K562 (cell line): ENCODE data around the gene C13orf46. TPM values are rescaled to one million over a fixed set of nuclear protein-coding genes. Genes with fewer than 3 reads are reported as not detected.

ENCODE experiments used
- ATAC-seq: fragments of 200-7000 bp; cut with Tn5 transposase; 3 replicates; pipeline ENCODE4 v1.9.1; 2020; ENCODE audit warnings: moderate library complexity
- BruUV-seq: library from RNA; stranded (reverse); fragments of 400-500 nt; replicated peaks from 2 replicates; lab custom pipeline; 2021; lab: Mats Ljungman, UMichigan
- CTCF ChIA-PET: fragments of 300-600 bp; formaldehyde crosslinking; extraction: SDS; loops from one replicate; lab custom pipeline; 2021; ENCODE audit warnings: low intra/inter-chr PET ratio; lab: Yijun Ruan, JAX
- POLR2A ChIA-PET: fragments of 300-600, 350-650 bp; sonication (Branson Sonifier 250); formaldehyde crosslinking; extraction: SDS; loops from one replicate; lab custom pipeline; 2021; ENCODE audit warnings: antibody characterized with exemption, inconsistent platforms; lab: Yijun Ruan, JAX
- DNase-seq, 4 experiments: peaks; one replicate each; pipeline versions ENCODE4 v3.0.0 to v3.0.0-alpha.2; 2011 to 2018; ENCODE audit warnings: low spot score in 3 of 4, mixed read lengths in 3 of 4; ENCODE audit errors: extremely low read depth in 1 of 4
- FAIRE-seq: peaks from 2 replicates; lab custom pipeline; 2011; peaks lifted over from hg19 to GRCh38; lab: Jason Lieb, UNC
- H2AFZ ChIP-seq: 2 replicates; pipeline ENCODE4 v1.6.0; 2011; ENCODE audit warnings: low read depth, low read length, control low read depth, inconsistent platforms
- H3K27ac ChIP-seq: fragments of 200-600 bp; 3 replicates; pipeline ENCODE4 v1.8.0; 2011; ENCODE audit warnings: low read depth, mild to moderate bottlenecking, control low read depth, inconsistent platforms, low read length, moderate library complexity, mixed read lengths; ENCODE audit errors: extremely low read depth
- H3K27me3 ChIP-seq, 2 experiments: fragments of 300-600 bp in 1 of 2; 2 replicates in 1 of 2; 3 replicates in 1 of 2; pipeline versions ENCODE4 v1.6.0 to v1.8.0; 2011; ENCODE audit warnings: inconsistent platforms in 2 of 2, low read length in 2 of 2, mild to moderate bottlenecking in 1 of 2, mixed read lengths in 1 of 2, moderate library complexity in 1 of 2; ENCODE audit not compliant: control insufficient read depth in 2 of 2, insufficient read depth in 2 of 2
- H3K36me3 ChIP-seq: fragments of 300-600 bp; 3 replicates; pipeline ENCODE4 v1.8.0; 2011; ENCODE audit warnings: mild to moderate bottlenecking, low read length, inconsistent platforms; ENCODE audit not compliant: control insufficient read depth, insufficient read depth
- H3K4me1 ChIP-seq, 2 experiments: fragments of 200-600 bp in 1 of 2; replicated peaks in 1 of 2; 2 replicates in 1 of 2; 3 replicates in 1 of 2; pipeline versions ENCODE4 v1.5.1 to v1.8.0; 2011; ENCODE audit warnings: inconsistent platforms in 2 of 2, low read length in 2 of 2, mild to moderate bottlenecking in 1 of 2, mixed read lengths in 1 of 2, moderate library complexity in 1 of 2; ENCODE audit not compliant: control insufficient read depth in 2 of 2, insufficient read depth in 2 of 2
- H3K4me2 ChIP-seq: 2 replicates; pipeline ENCODE4 v1.6.1; 2011; ENCODE audit warnings: low read length, control low read depth, inconsistent platforms, mixed read lengths; ENCODE audit not compliant: insufficient read depth
- H3K4me3 ChIP-seq: fragments of 200-600 bp; sonication (generic), shearing (Covaris generic); 2 replicates; pipeline ENCODE4 v1.5.1; 2016; ENCODE audit warnings: control low read depth, inconsistent platforms
- H3K79me2 ChIP-seq: fragments of 200-600 bp; 3 replicates; pipeline ENCODE4 v1.8.0; 2011; ENCODE audit warnings: low read length, inconsistent platforms; ENCODE audit not compliant: control insufficient read depth, insufficient read depth
- H3K9ac ChIP-seq, 2 experiments: 2 replicates each; pipeline versions ENCODE4 v1.6.0 to v1.6.1; 2011; ENCODE audit warnings: low read depth in 2 of 2, low read length in 2 of 2, control low read depth in 1 of 2, inconsistent platforms in 1 of 2, mild to moderate bottlenecking in 1 of 2, mixed read lengths in 1 of 2; ENCODE audit not compliant: insufficient read depth in 1 of 2
- H3K9me1 ChIP-seq: one replicate; pipeline ENCODE4 v1.6.0; 2011; ENCODE audit warnings: inconsistent platforms, mild to moderate bottlenecking, low read length, moderate library complexity; ENCODE audit not compliant: control insufficient read depth, insufficient read depth
- H3K9me3 ChIP-seq: replicated peaks from 2 replicates; pipeline ENCODE4 v1.5.1; 2011; ENCODE audit warnings: low read depth, low read length, inconsistent platforms; ENCODE audit not compliant: control insufficient read depth, insufficient read depth
- H4K20me1 ChIP-seq: replicated peaks from 2 replicates; pipeline ENCODE4 v1.6.1; 2011; ENCODE audit warnings: low read length, inconsistent platforms, mixed read lengths; ENCODE audit not compliant: control insufficient read depth, insufficient read depth
- BRD9 ChIP-seq: fragments of 450-650 bp; IDR thresholded peaks from 2 replicates; pipeline ENCODE4 v1.6.1; 2018; ENCODE audit warnings: low read depth; ENCODE audit not compliant: partially characterized antibody
- C11orf30 ChIP-seq: fragments of 450-650 bp; IDR thresholded peaks from 2 replicates; pipeline ENCODE4 v1.6.1; 2016; ENCODE audit warnings: low read depth, mild to moderate bottlenecking
- HMG20A ChIP-seq: fragments of 450-650 bp; formaldehyde crosslinking; conservative IDR thresholded peaks from 2 replicates; pipeline ENCODE4 v1.4.0; 2020; ENCODE audit warnings: mild to moderate bottlenecking, mixed read lengths
- LCOR ChIP-seq: sonication (generic); formaldehyde crosslinking; IDR thresholded peaks from 2 replicates; pipeline ENCODE4 v1.8.0; 2022; ENCODE audit warnings: mild to moderate bottlenecking, missing genetic modification reagents
- MEIS2 ChIP-seq: fragments of 450-650 bp; IDR thresholded peaks from 2 replicates; pipeline ENCODE4 v1.6.1; 2014; ENCODE audit warnings: mild to moderate bottlenecking; ENCODE audit not compliant: partially characterized antibody
- RBM15 ChIP-seq: fragments of 200-400 bp; formaldehyde crosslinking; IDR thresholded peaks from 2 replicates; pipeline ENCODE4 v1.6.1; 2018; ENCODE audit warnings: mild to moderate bottlenecking, low read length, moderate library complexity; ENCODE audit not compliant: insufficient read depth
- SLC30A9 ChIP-seq: fragments of 250-450 bp; sonication (Bioruptor Pico); IDR thresholded peaks from 2 replicates; pipeline ENCODE4 v1.8.0; 2022; ENCODE audit warnings: mild to moderate bottlenecking, moderate library complexity
- SNAPC5 ChIP-seq: fragments of 250-450 bp; sonication (Bioruptor Pico); IDR thresholded peaks from 2 replicates; pipeline ENCODE4 v1.8.0; 2021; ENCODE audit warnings: moderate library complexity, mild to moderate bottlenecking, inconsistent platforms
- SP1 ChIP-seq: sonication (generic); formaldehyde crosslinking; IDR thresholded peaks from 2 replicates; pipeline ENCODE4 v1.8.1; 2022; ENCODE audit warnings: mild to moderate bottlenecking, missing genetic modification reagents
- SRSF3 ChIP-seq: fragments of 200-400 bp; formaldehyde crosslinking; IDR thresholded peaks from 2 replicates; pipeline ENCODE4 v1.6.1; 2016; ENCODE audit warnings: mild to moderate bottlenecking, low read length, moderate library complexity; ENCODE audit not compliant: insufficient read depth
- STAT5A ChIP-seq: IDR thresholded peaks from 2 replicates; pipeline ENCODE4 v1.6.1; 2012; ENCODE audit warnings: low read length, inconsistent platforms, borderline replicate concordance
- ZBTB49 ChIP-seq: sonication (generic); formaldehyde crosslinking; IDR thresholded peaks from 2 replicates; pipeline ENCODE4 v1.8.0; 2022; ENCODE audit warnings: missing genetic modification reagents, mild to moderate bottlenecking, borderline replicate concordance
- ZFP36 ChIP-seq: fragments of 150-350 bp; IDR thresholded peaks from 2 replicates; pipeline ENCODE4 v1.6.1; 2018; ENCODE audit warnings: low read length, low read depth; ENCODE audit not compliant: partially characterized antibody
- ZNF140 ChIP-seq: fragments of 250-450 bp; sonication (Bioruptor Pico); IDR thresholded peaks from 2 replicates; pipeline ENCODE4 v1.8.0; 2021; ENCODE audit warnings: moderate library complexity, mild to moderate bottlenecking, inconsistent platforms
- WGBS: fragments of 100-300 bp; shearing (Covaris generic); methylation state at CpG from one replicate; pipeline ENCODE4 v1.1.6; 2016; ENCODE audit warnings: low coverage, mixed read lengths; ENCODE audit not compliant: insufficient coverage; ENCODE audit errors: missing lambda C conversion rate; 5-methylcytosine and 5-hydroxymethylcytosine counted together
- in situ Hi-C: fragments of 300-500 bp; cut with MboI; formaldehyde crosslinking; loops from 4 replicates; pipeline ENCODE4 v1.15.0; 2018; ENCODE audit warnings: inconsistent platforms, mixed read lengths
- intact Hi-C: fragments of 100-400 bp; cut with micrococcal nuclease; formaldehyde crosslinking; loops from 2 replicates; pipeline ENCODE4 v1.14.2; 2022
- polyA plus RNA-seq, 8 experiments: library from polyadenylated mRNA; depleted of rRNA in 4 of 8; stranded (reverse) in 5 of 8; unstranded in 3 of 8; fragments of >200 nt; fragmentation: Nextera tagmentation in 2 of 8; fragmentation: Illumina TruSeq in 1 of 8; extraction: Ambion mirVana in 2 of 8; extraction: Trizol in 1 of 8; gene quantifications; 2 replicates each; pipeline versions ENCODE4 v1.2.1 to v1.2.3, GENCODE V29; 2011 to 2014; ENCODE audit warnings: inconsistent platforms in 1 of 8, missing spikeins in 1 of 8
- total RNA-seq, 7 experiments: library from RNA; depleted of rRNA in 6 of 7; stranded (reverse); fragments of >200 nt in 6 of 7; fragmentation: Illumina TruSeq in 2 of 7; extraction: Trizol in 2 of 7; gene quantifications; 2 replicates each; pipeline versions ENCODE4 v1.2.1 to v1.2.3, GENCODE V29; 2011 to 2021; ENCODE audit warnings: low replicate concordance in 1 of 7
- TF ChIP-seq, protein P1 (sequence below), 2 experiments: IDR thresholded peaks; 2 replicates each; pipeline ENCODE4 v1.6.1; 2011; ENCODE audit warnings: borderline replicate concordance in 1 of 2, control low read depth in 1 of 2, low read depth in 1 of 2, low read length in 1 of 2, mild to moderate bottlenecking in 1 of 2, mixed read lengths in 1 of 2, moderate library complexity in 1 of 2; ENCODE audit not compliant: insufficient read depth in 1 of 2, insufficient read length in 1 of 2, poor library complexity in 1 of 2, severe bottlenecking in 1 of 2; ENCODE audit errors: extremely low read depth in 1 of 2

C13orf46 gene
- total and polyA plus RNA-seq, 9 of the 15 experiments (the other 6 are each of a cell fraction or from before 2014, with no cell fraction given) = 0.04 to 0.24 (median 0.05) TPM; not detected in 4

DNA sequence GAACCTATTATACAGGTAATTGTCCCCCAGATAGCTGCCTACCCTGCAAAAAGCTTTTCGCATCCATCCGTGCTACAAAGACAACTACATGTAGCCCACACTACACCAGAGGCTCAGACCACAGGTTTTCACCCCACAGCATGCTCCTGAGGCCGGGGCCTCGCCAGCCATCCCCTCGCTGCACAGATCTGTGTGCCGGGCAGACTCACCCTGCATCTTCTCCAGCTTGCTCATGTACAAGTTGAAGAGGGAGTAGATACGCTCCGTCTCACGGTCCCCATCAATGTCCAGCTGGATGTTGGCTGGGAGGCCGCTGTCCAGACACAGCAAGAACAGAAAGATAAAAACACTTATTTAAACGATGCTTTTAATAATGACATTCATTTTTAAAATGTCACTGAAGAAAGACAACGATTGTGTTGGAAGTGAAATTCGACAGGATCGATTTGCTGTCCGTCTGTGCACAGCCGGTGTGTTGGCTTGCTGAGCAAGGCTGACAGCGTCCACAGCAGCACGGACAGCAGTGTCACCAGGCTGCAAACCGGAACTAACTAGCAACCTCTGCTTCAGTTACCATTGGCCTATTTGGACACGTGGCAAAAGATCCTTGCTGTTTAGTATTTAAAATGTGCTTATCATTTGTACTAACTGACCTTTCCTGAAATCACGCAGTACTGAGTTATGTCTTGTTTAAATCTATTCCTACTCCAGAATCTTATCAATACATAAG, 18.6 kb upstream of the C13orf46 start:
- Histone ChIP-seq H3K9me1 (no peaks in the 10 kb centered on the region), H3K79me2 (no peaks in the 10 kb centered on the region), H3K36me3 (peaks cover 29% of the 10 kb centered on the region; the same call in 2 of the 3 replicates), H3K27me3 (no peaks in the 10 kb centered on the region), H3K9ac (no peak overlapping the region), H3K27ac (no peak overlapping the region), H2AFZ (no peak overlapping the region), H3K4me1 (peaks cover 0 to 4% of the 10 kb centered on the region in 2 experiments; a peak in 1 of 5 replicates), H3K4me3 (no peak overlapping the region), H4K20me1 (no peaks in the 10 kb centered on the region), H3K9me3 (no peaks in the 10 kb centered on the region; the same call in 1 of the 2 replicates), H3K4me2 (no peak overlapping the region)
- no TSS peak for BruUV-seq
- POLR2A ChIA-PET = no interaction called here
- DNase-seq (no peak), FAIRE-seq (no peak), ATAC-seq (no peak)
- CTCF ChIA-PET = no interaction called here
- intact Hi-C loops (no loop called here), in situ Hi-C loops (no loop called here)
- WGBS = 97% methylated on average over 17 of the region's 21 CpGs
- no peak for TF ChIP-seq MEIS2
- TF ChIP-seq ZNF140 (CRISPR knock-in tag) = no peak
- no peak for TF ChIP-seq ZFP36
- TF ChIP-seq STAT5A = no peak
- TF ChIP-seq SLC30A9 (CRISPR knock-in tag) = no peak
- TF ChIP-seq, protein P1, sequence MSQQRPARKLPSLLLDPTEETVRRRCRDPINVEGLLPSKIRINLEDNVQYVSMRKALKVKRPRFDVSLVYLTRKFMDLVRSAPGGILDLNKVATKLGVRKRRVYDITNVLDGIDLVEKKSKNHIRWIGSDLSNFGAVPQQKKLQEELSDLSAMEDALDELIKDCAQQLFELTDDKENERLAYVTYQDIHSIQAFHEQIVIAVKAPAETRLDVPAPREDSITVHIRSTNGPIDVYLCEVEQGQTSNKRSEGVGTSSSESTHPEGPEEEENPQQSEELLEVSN (IDR thresholded peaks at IDR 0.05; ENCODE audit: borderline replicate concordance in 1 of 2, extremely low read depth in 1 of 2, insufficient read depth in 1 of 2, insufficient read length in 1 of 2, low read depth in 1 of 2, low read length in 1 of 2, poor library complexity in 1 of 2, severe bottlenecking in 1 of 2) = no peak
- no peak for TF ChIP-seq SNAPC5 (CRISPR knock-in tag)
- TF ChIP-seq BRD9 = no peak
- no peak for TF ChIP-seq SRSF3
- TF ChIP-seq HMG20A = no peak
- no peak for TF ChIP-seq RBM15
- no peak for TF ChIP-seq SP1 (CRISPR knock-in tag)
- no peak for TF ChIP-seq ZBTB49
- no peak for TF ChIP-seq C11orf30
- TF ChIP-seq LCOR (CRISPR knock-in tag) = no peak
